ENCODE data around the gene MGARP. TPM values are rescaled to one million over a fixed set of nuclear protein-coding genes. Genes with fewer than 3 reads are reported as not detected.
A peak's percentile ranks its signal among the peaks of the same experiment; 100 is the strongest.

Gene MGARP
- total and polyA plus RNA-seq, 2 of the 4 experiments (the other 2 are of a cell fraction): 34.7 to 35.0 TPM

- Histone ChIP-seq H2AFZ (replicated peaks; ENCODE audit: low read length, poor library complexity) (no peak overlapping the region), H4K91ac (ENCODE audit: insufficient read depth, low read depth, low read length) (no peak overlapping the region), H3K4me1 (ENCODE audit: control insufficient read depth, insufficient read depth, low read length) (peaks cover 6% of the 10 kb centered on the region), H3K56ac (ENCODE audit: extremely low read depth, insufficient read depth, low read length) (no peak overlapping the region), H3K36me3 (ENCODE audit: control insufficient read depth, insufficient read depth, low read length) (0 out of 2 replicates have a peak, but pooled peaks cover 1% of the 10 kb centered on the region), H4K8ac (ENCODE audit: low read depth in 2 of 2, low read length in 2 of 2) (no peak overlapping the region), H3K9me3 (ENCODE audit: control insufficient read depth, insufficient read depth, low read length) (no peaks in the 10 kb centered on the region), H3K27ac (ENCODE audit: insufficient read depth, low read length) (no peak overlapping the region), H2AK5ac (ENCODE audit: low read depth, low read length) (no peak overlapping the region), H3K9ac (ENCODE audit: low read depth, low read length) (no peak overlapping the region; the same call in 1 of the 2 replicates), H4K5ac (ENCODE audit: low read depth, low read length) (no peak overlapping the region), H3K18ac (ENCODE audit: low read depth, low read length) (no peak overlapping the region), H3K4me3 (ENCODE audit: insufficient read depth, low read depth, low read length) (no peak overlapping the region), H2AK9ac (replicated peaks; ENCODE audit: low read depth, low read length, poor library complexity) (no peak overlapping the region), H2BK120ac (ENCODE audit: low read depth, low read length) (no peak overlapping the region), H2BK20ac (ENCODE audit: low read depth, low read length) (no peak overlapping the region), H3K4ac (ENCODE audit: low read depth, low read length) (no peak overlapping the region), H3K9me1 (ENCODE audit: insufficient read depth, low read length) (0 out of 2 replicates have a peak, but pooled peaks cover 2% of the 10 kb centered on the region), H3K79me1 (ENCODE audit: low read depth in 1 of 2, low read length in 2 of 2) (peaks cover 10 to 41% of the 10 kb centered on the region in 2 experiments), H3K23ac (ENCODE audit: low read depth, low read length) (no peak overlapping the region), H4K20me1 (ENCODE audit: insufficient read depth, low read length) (peaks cover 23% of the 10 kb centered on the region), H3K14ac (replicated peaks; ENCODE audit: low read depth, low read length) (peak overlapping the region; percentile 34), H3K27me3 (ENCODE audit: control insufficient read depth, insufficient read depth, low read length) (no peaks in the 10 kb centered on the region), H2BK5ac (ENCODE audit: low read depth, low read length, poor library complexity, severe bottlenecking) (peak overlapping the region; percentile 9), H2BK15ac (ENCODE audit: low read depth, low read length) (no peak overlapping the region), H3K4me2 (ENCODE audit: low read depth, low read length) (peak overlapping the region; percentile 25; the same call in 1 of the 2 replicates)
- intact Hi-C loops (cut with micrococcal nuclease): no loop called here
- TF ChIP-seq CTCF (conservative IDR thresholded peaks at IDR 0.05; ENCODE audit: low read depth, low read length) (no peak), CEBPB (IDR thresholded peaks at IDR 0.05; ENCODE audit: low read depth, low read length) (no peak), USF2 (IDR thresholded peaks at IDR 0.05; ENCODE audit: low read depth, low read length) (no peak), SMC3 (IDR thresholded peaks at IDR 0.05; ENCODE audit: low read depth, low read length) (no peak), MAFK (IDR thresholded peaks at IDR 0.05; ENCODE audit: low read depth, low read length) (no peak), FOS (IDR thresholded peaks at IDR 0.05; ENCODE audit: low read depth, low read length) (no peak), MAZ (IDR thresholded peaks at IDR 0.05; ENCODE audit: borderline replicate concordance, low read depth, low read length) (no peak), POLR2A (IDR thresholded peaks at IDR 0.05; ENCODE audit: low read depth, low read length) (no peak), RCOR1 (IDR thresholded peaks at IDR 0.05; ENCODE audit: insufficient replicate concordance, low read length) (no peak), MXI1 (IDR thresholded peaks at IDR 0.05; ENCODE audit: borderline replicate concordance, low read depth, low read length) (no peak), RFX5 (IDR thresholded peaks at IDR 0.05; ENCODE audit: low read depth, low read length) (no peak), BHLHE40 (IDR thresholded peaks at IDR 0.05; ENCODE audit: low read depth, low read length) (no peak), RAD21 (IDR thresholded peaks at IDR 0.05; ENCODE audit: low read length) (no peak), NFE2L2 (IDR thresholded peaks at IDR 0.05; ENCODE audit: low read depth, low read length) (no peak), CHD1 (IDR thresholded peaks at IDR 0.05; ENCODE audit: low read depth, low read length) (no peak)
- TF ChIP-seq, protein P1, sequence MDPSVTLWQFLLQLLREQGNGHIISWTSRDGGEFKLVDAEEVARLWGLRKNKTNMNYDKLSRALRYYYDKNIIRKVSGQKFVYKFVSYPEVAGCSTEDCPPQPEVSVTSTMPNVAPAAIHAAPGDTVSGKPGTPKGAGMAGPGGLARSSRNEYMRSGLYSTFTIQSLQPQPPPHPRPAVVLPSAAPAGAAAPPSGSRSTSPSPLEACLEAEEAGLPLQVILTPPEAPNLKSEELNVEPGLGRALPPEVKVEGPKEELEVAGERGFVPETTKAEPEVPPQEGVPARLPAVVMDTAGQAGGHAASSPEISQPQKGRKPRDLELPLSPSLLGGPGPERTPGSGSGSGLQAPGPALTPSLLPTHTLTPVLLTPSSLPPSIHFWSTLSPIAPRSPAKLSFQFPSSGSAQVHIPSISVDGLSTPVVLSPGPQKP (IDR thresholded peaks at IDR 0.05; ENCODE audit: borderline replicate concordance, low read depth, low read length): no peak
- DNase-seq (peak; percentile 47), ATAC-seq (ENCODE audit: low read depth) (no peak)
- BruUV-seq (replicated peaks): no TSS peak
- CTCF ChIA-PET: interaction anchor here (0.7 to 1.6 kb wide), 2 partner anchors 32 to 99 kb away, joined by 3 to 4 read pairs; no protein-coding TSS in a partner anchor
- in situ Hi-C loops (cut with MboI; ENCODE audit: low sequenced_read_pairs): loop anchor here (5.0 to 10.0 kb wide), 3 partner anchors 67 to 195 kb away; no protein-coding TSS in a partner anchor
- POLR2A ChIA-PET (ENCODE audit: unreplicated experiment): no interaction called here
- dilution Hi-C loops (cut with HindIII; ENCODE audit: low sequenced_read_pairs, unreplicated experiment): no loop called here
- WGBS, 2 experiments (ENCODE audit: extremely low coverage in 2 of 2, insufficient read length in 1 of 2): no CpG with 5 or more reads among the region's 1 CpG
Measured at GRCh38 chr4:139299536-139299935, 19.5 kb upstream of the MGARP start.

All from IMR-90 (cell line).